HG03558 (cell line): ENCODE data around the gene PDIA6.
"Not testable (repeated sequence)": the region's sequence is repeated elsewhere in the genome, so short reads cannot be mapped to it uniquely, and the experiment has no call there.

ENCODE experiments used
- ATAC-seq: cut with Tn5 transposase; IDR thresholded peaks from one replicate; pipeline ENCODE4 v1.9.1; 2021; ENCODE audit warnings: moderate number of reproducible peaks; ENCODE audit not compliant: unreplicated experiment; ENCODE audit errors: extremely low read depth

Gene PDIA6

DNA sequence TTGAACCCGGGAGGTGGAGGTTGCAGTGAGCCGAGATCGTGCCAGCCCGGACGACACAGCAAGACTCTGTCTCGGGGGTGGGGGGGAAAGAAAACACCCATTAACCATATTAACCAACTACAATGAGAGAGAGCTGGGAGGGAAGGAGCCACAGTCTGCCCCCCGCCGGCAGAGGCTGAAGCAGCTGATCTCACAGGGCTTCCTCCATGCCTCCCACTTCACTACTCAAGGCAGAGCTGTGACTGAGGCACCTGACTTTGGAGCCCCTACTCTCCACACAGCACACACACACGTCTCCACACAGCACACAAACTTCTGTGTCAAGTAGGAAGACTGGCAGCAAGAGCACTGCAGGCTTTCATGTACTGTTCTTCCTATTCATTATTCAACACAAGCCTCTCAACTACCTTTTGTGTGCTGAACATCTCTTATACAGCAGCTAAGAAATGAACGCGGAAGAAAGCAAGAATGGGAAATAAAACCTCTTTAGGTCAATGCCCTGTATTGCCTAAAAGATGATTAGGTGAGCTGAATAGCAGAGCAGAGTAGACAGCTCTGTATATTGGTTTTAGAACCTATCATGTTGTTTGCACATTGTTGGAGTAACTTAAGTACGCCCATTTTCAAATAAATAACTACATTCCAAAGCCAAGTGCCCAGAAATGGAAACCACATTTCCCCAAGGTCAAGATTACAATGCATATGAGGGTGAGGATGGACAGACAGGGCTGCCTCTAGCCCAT lies 26.2 kb downstream of the PDIA6 start:
- no peak for ATAC-seq

DNA sequence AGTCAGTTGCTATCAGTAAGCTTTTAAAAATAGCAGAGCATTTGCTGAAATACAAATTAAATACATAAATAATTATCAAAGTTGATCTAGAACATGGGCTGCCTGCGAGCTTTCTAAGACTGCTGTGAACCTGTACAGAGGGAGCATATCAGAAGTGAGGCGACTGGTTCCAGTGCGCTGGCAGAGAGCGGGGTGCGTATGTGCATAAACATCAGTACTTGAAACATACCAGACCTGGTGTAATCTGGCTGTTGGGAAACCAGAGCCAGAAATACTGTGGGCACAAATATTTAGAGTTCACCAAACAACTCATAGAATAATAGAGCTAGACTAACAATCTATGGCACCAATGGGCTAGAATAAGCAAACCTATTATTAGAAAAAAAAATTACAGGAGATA lies 27.3 kb downstream of the PDIA6 start:
- no peak for ATAC-seq

DNA sequence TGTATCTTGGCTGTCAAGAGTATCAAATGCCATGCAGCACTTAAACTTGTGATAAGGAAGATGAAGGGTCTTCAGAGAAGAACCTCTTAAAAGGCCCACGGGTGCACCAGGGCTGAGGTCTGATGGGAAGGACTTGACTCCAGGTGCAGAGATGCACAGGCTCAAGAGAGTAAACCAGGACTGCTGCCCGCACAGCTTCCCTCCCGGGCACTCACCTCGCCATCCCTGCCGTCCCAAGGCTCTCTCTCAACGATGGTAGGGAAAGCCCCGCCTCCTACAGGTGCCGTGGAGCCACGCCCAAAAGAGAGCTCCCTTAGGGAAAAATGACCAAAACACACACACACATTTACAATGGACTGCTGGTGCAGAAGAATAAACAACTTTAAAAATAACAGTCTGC lies 27.9 kb downstream of the PDIA6 start:
- no peak for ATAC-seq

DNA sequence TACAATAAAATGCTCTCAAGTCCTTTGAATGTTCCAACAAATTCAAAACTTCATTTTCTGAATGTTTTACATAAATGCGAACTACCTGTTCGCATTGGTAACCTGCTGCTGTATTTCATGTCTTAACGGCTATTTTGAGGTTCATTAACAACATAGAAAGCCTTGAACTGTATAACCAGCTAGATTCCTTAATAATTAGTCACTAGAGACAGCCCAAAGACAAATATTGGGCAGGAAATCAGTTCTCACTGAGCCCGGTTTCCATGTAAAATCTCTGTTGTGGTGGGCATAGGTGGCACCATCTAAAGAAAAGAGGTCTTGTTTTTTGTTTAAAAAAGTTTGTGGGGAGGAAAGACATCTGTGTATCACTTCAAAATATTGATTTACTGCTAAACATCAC lies 29.2 kb downstream of the PDIA6 start:
- no peak for ATAC-seq

DNA sequence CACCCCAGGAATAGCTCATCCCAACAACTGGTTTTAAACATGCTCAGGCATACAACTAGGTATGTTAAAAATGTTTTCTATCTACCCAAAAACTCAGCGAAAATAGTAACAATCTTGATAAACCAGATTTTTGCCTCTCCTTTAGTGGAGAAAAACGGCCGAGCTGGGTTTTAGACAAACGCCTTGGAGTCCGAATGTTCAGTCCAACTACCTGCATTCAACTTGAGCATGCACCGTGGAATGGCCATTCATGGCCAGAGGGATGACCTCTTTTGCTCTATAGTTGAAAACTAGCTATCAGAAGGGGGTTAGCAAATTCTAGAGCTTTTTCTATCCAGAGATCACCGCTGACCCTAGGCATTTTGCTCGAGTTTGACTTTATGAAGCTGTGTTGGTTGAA lies 30.8 kb downstream of the PDIA6 start:
- no peak for ATAC-seq

DNA sequence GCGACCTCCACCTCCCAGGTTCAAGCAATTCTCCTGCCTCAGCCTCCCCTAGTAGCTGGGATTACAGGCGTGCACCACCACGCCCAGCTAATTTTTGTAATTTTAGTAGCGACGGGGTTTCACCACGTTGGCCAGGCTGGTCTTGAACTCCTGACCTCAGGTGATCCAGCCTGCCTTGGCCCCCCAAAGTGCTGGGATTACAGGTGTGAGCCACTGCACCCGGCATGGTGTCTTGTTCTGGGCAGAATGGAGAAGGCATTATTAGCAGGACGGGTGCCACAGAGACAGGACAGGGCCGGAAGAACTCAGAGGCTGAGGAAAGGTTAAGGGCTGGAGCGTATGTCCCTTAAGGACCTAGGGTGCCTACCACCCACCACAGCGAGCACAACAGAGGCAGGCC lies 31.8 kb downstream of the PDIA6 start:
- ATAC-seq, result not testable (repeated sequence)

DNA sequence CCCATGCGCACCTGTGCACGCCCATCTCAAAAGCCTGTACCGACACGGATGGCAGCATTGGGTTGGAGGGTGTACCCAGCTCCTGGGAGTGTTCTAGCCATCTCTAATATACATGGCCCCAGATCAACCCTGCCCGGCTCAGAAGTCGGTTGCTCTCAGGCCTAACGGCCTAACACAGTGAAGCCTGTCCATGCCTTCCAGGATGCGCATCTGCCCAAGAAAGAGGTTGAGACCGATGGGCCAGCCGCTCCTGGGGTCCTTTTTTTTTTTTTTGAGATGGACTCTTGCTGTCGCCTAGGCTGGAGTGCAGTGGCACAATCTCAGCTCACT lies 32.1 kb downstream of the PDIA6 start:
- no peak for ATAC-seq

DNA sequence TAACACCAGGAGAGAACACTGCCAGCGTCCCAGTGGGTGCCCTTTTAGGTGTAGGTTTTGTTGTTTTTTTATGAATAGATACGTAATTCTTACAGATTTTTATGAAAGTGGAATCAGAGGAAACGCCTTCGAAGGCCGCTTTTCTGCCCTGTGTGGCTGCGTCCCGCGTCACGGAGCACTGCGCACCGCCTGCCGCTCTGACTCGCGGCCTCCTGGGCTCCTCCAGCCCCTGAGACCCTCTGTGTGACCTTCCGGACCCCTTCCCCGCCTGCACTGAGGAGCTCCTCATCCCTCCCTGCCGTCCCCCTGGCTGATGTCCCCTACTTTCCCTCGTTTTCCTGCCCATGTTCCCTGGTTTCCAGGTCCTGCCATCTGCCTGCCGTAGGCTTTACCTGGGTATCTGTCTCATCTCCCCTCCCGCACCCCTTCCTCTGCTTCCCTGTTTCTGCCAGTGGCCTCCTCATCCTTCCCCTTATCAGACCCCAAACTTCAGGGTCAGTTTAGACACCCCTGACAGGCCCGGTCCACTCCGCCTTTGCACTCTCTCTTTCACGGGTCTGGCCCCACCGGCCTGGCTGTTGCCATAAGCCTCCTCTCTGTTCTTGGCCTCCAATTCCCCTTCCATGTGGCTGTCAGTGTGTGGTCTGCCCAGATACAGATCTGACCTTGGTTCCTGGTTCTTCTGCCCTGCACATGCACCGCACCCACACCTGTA lies 32.7 kb downstream of the PDIA6 start:
- ATAC-seq, result no peak

DNA sequence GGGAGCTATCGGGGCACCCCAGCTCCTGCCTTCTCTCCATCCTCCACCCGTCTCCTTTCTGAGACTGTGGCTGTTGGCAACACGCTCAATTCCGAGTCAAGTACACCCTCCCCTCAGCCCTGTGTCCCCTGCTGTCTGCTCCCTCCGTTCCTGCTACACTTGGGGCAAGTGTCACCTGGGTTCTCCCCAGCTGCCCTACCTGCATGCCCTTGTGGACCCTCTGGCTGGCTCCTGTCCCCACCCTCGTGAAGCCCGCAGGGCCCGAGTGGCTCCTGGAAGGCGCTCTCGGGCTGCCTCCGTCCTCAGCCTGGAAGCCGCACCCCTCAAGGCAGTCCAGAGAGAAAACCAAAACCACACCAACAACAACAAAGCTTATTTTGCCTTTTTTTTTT lies 33.9 kb downstream of the PDIA6 start:
- ATAC-seq, result no peak

DNA sequence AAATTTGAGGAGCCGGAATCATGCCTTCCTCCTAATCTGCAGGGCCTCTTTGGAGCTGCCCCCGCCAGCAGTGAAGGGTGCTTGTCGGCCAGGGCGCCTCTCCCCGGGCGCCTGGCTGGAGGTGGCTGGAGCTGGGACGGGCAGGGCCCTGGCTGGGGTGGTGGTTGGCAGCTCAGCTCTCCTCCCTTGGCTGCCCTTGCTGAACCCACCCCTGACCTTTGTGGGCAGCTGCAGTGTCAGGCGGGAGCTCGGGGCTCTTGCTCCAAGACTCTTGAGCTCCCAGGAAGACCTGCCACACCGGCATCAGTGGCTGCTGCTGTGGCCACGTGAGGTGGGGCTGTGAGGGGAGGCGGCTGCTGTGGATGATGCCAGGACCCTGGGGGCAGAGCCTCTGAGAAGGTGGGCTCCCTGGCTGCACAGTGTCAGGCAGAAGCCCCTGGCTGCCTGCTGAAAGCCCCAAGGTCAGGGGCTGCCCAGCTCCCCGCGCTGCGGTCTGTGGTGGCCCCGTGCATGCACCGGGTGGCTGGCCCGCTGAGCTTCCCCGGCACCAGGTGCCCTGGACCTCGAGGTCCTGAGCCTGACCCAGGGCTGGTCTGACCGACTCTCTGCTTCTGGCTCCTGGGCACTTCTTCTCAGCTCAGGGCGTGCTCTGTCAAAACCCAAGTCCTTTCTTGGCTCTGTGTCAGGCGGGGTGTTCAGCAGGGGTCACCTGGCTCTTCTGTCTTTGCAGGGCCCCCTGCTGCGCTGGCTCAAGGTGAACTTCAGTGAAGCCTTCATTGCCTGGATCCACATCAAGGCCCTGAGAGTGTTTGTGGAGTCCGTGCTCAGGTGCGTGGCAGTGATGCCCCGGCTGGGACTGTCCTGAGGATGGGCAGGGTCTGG lies 34.5 kb downstream of the PDIA6 start:
- ATAC-seq, result no peak

DNA sequence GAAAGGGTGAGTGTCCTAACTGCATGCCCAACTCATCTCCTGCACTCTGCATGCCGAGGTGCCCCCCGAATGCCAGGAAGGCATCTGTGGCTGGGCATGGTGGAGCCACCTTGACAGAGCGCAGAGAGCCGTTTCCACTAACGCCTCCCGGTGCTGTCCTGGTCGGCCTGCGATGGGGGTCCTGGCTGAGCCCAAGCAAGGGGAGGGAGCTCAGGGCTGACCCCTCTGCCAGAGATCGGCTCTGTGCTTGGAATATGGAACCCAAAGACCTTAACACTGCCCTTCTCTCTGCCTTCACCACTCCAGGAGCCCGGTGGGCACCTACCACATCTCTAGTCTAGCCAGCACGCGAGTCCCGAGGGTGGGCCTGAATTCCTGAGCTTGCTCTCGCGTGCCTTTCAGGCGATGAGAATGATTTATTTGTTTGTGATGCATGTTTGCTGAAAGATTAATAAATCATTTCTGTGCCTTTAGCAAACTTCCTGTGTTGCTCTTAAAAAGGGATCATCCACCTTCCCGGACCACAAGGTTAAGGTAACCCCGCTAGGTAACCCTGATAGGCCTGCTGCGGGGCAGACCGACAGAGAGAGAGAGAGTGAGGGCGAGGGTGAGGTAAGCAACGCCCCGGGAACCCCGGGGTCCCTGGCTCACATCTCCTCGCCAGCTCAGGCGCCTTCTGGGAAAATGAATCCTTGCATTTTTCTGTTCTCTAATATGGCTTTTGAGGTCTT lies 35.3 kb downstream of the PDIA6 start:
- no peak for ATAC-seq

DNA sequence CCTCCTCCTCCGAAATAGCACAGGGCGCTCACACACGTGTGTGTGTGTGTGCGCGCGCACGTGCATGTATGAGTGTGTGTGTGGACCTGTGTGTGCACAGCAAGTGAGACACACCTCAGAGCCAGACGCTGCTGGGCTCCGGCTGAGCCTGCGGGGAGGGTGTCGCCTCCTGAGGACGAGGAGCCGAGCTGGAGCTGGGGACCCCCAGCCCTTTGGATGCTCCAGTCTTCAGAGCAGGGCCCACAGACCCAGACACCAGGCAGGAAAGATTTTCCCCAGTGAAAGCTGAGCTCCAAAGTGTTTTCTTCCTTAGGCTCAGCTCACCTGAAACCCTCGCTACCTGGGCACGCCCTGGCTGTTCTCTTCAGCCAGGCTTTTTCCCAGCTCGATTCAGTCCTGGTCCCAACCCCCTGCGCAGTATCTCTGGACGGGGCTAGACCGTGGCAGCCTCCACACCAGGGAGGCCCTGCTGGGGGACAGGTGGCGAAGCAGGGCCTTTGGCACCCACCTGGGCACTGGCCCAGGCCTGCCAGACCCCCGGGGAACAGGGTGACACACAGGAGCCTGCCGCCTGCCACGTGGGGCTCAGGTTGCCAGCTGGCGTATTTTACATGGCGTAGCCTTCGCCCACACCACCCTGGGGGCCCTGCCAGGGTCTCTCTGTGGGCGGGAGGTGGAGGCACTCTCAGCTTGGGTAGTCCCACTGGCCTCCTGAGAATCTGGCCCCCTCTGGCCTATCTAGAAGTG lies 36.2 kb downstream of the PDIA6 start:
- ATAC-seq, result no peak

DNA sequence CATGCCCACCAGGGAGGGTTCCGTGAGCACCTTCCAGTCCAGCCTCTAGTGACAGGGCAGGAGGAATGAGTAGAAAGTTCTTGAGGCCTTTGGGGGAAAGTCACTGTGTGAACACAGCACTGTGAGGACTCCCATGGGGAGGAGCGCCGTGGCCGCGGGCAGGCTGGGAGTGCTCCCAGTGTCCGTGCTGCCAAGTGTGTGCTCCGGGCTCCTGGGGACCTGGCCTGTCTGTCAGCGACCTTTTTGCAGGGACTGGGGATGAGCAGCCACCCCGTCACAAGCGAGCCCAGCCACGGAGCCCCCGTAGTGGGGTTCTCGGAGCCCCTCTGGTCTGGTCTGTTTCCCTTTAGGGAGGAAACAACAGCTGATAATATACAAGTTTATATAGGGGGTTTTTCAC lies 36.8 kb downstream of the PDIA6 start:
- no peak for ATAC-seq

DNA sequence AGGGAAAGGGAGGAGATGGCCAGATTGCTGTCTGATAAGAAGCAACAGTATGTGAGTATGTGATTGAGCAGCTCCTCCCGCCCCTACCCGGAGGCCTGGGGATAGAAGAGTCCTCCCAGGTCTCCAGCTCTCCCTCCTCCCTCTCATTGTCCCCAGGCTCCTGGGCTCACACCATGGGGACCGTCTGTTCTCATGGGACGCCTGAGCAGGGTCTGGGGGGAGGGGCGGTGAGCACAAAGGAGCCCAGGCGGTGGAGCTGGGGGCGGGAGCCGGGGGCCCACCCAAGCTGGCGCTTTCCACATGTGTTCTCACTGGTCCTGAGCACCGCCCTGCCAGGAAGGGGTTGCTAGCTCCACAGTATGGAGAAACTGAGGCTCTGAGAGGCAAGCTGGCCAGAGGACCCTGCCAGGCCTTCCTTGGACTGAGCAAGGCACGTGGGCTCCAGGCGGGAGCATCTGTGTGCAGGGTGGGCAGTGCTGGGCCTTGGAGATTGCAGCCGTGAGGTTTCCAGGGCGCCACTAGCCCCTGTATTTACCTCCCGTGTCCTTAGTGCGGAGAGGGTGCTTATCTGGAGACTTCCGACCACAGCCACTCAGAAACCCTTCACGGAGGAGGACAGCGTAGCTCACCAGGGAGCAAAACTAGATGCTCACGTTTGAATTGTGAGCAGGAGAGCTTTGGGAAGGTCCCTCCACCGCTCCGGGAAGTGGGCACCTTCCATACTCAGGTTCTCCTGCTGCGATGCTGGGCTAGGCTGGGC lies 37.4 kb downstream of the PDIA6 start:
- no peak for ATAC-seq

DNA sequence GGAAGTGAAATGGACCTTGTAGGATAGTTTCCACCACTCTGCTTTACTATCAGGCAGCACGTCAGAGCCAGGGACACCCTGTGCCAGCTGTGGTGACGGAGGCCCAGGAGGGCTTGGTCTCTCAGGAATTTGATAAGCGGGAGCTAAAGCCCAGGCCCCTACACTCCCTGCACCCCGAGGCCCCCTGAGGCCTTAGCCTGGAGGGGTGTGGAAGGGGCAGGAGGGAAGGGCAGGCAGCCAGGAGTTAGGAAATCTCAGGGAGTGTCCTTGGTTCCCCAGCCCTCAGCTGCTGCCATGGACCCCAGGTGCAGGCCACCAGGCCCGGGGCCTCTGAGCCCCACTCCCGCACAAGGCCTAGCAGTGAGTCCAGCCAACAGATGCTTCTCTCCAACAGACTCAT lies 38.2 kb downstream of the PDIA6 start:
- ATAC-seq, result no peak

DNA sequence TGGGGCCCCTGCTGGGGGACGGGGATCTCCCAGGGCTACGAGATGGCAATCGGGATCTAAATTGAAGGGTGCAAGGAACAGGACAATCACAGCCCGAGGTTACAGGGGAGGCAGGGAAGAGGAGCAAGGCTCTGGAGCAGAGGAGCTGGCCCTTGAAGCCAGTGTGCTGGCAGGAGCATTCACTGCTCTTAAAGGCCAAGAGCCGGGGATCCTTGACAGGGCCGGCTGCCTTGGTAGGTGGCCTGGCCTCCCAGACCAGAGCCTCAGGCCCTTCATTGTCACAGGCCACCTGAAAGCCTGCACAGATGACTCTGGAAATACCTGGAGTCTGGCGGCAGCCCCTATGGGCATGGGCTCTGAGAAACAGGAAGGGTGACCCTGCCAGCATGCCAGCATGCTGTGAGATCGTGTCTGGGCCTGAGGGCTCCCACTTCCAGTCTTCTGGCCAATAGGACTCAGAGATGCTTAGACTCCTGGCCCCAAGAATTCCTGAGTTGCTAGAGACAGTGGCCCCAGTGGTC lies 38.7 kb downstream of the PDIA6 start:
- ATAC-seq, result no peak

DNA sequence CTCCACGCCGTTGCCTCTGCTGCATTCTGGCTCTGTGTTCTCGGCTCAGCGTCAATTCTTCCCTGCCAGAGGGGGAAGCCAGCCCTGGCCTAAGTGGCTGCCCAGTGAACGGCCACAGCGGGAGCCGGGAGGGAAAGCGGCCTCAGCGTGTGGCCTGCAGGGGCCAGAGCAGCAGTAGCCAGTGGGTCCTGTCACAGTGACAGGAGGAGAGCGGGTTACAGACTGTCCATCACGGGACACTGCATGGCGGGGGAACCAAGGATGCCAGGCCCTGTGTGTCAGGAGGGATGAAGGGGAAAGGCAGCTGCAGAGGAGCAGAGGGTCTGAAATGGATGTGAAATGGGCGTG lies 39.7 kb downstream of the PDIA6 start:
- ATAC-seq, result no peak

DNA sequence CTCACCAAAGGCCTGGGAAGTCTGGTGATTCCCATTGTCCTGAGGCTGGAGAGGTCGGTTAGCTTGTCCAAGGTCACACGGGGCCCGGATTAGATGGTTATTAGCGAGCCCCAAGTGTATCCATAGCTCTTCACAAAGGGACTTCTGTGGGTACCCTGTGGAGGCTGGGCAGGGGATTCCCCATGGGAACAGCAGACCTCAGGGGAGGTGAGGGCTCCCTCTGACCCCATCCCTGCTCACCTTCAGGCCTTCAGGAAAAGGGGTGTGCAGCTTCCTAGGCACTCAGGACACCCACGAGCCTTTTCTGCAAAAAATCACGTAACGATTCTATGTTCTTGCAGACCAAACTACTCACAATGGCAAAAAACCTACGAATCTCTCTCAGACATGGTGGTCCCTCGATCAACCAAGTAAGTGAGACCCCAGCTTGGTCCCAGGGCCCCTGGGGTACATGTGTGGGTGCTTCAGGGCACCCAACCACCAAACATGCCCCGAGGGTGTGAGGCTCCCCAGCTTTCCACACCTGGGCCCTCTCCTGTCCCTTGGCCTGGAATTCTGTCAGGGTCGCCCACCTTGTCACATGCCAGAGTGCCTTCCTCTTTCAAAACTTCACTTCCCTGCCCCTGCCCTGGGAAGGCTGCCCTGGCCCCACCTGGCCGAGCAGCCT lies 40.3 kb downstream of the PDIA6 start:
- ATAC-seq, result no peak

DNA sequence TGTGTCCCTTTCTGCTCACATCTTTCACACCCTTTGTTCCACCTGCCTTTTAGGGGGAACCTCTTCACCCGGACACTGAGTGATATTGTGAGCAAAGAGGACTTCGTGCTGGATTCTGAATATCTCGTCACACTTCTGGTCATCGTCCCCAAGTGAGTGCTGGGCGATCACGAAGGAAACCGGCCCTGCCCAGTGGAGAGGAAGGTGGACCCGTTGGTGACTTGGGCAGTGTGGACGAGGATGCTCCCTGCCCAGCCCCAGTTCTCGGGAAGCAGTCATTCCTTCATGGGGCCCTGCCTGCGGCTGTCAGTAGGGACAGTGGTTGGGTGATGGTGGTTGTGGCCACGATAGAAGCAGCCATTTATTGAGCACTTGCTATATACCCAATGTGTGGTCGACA lies 40.8 kb downstream of the PDIA6 start:
- no peak for ATAC-seq
